Smooth muscle cell (in vitro differentiated cells): ENCODE measurements around the gene CRB2. TPM values are rescaled to one million over a fixed set of nuclear protein-coding genes. Genes with fewer than 3 reads are reported as not detected.

Experiments
- DNase-seq: peaks from one replicate; lab custom pipeline; 2025; ENCODE audit not compliant: unreplicated experiment; lab: John Stamatoyannopoulos, UW
- H2AFZ ChIP-seq: fragments of 200-600 bp; sonication (generic); 2 replicates; pipeline ENCODE4 v1.6.0; 2016; ENCODE audit warnings: antibody characterized with exemption, low read depth, mild to moderate bottlenecking
- H3F3A ChIP-seq: fragments of 200-600 bp; sonication (generic); 2 replicates; pipeline ENCODE4 v1.6.0; 2017; ENCODE audit warnings: antibody characterized with exemption, low read depth
- H3K27ac ChIP-seq: fragments of 200-600 bp; sonication (generic); 2 replicates; pipeline ENCODE4 v1.5.1; 2016; ENCODE audit warnings: low read depth, mild to moderate bottlenecking
- H3K27me3 ChIP-seq: fragments of 200-600 bp; sonication (generic); 2 replicates; pipeline ENCODE4 v1.6.1; 2016; ENCODE audit warnings: low read depth, mild to moderate bottlenecking
- H3K36me3 ChIP-seq: fragments of 200-600 bp; sonication (generic); 2 replicates; pipeline ENCODE4 v1.5.1; 2016; ENCODE audit warnings: low read depth
- H3K4me1 ChIP-seq: fragments of 200-600 bp; sonication (generic); 2 replicates; pipeline ENCODE4 v1.5.1; 2016; ENCODE audit warnings: low read depth
- H3K4me2 ChIP-seq: fragments of 200-600 bp; sonication (generic); 2 replicates; pipeline ENCODE4 v1.6.0; 2016; ENCODE audit warnings: mild to moderate bottlenecking
- H3K4me3 ChIP-seq: fragments of 200-600 bp; sonication (generic); 2 replicates; pipeline ENCODE4 v1.5.1; 2016; ENCODE audit warnings: mild to moderate bottlenecking
- H3K79me2 ChIP-seq: fragments of 200-600 bp; sonication (generic); 2 replicates; pipeline ENCODE4 v1.6.0; 2016; ENCODE audit warnings: low read depth, mild to moderate bottlenecking
- H3K9ac ChIP-seq: fragments of 200-600 bp; sonication (generic); 2 replicates; pipeline ENCODE4 v1.6.0; 2016; ENCODE audit warnings: low read depth
- H3K9me3 ChIP-seq: fragments of 200-600 bp; sonication (generic); replicated peaks from 2 replicates; pipeline ENCODE4 v1.5.1; 2016; ENCODE audit warnings: low read depth
- H4K20me1 ChIP-seq: fragments of 200-600 bp; sonication (generic); 2 replicates; pipeline ENCODE4 v1.6.0; 2016; ENCODE audit warnings: low read depth
- CTCF ChIP-seq: fragments of 200-600 bp; sonication (generic); IDR thresholded peaks from 2 replicates; pipeline ENCODE4 v1.5.1; 2017; ENCODE audit warnings: borderline replicate concordance, mild to moderate bottlenecking, antibody characterized with exemption; ENCODE audit not compliant: insufficient read depth, poor library complexity, severe bottlenecking
- WGBS: methylation state at CpG from one replicate; pipeline ENCODE4 v1.1.7; 2016; ENCODE audit warnings: low lambda C conversion rate; 5-methylcytosine and 5-hydroxymethylcytosine counted together
- polyA plus RNA-seq: library from polyadenylated mRNA; unstranded; fragments of >200 nt; fragmentation: Nextera tagmentation; extraction: Ambion mirVana; gene quantifications from 2 replicates; pipeline ENCODE4 v1.2.1, GENCODE V29; 2016
- total RNA-seq: library from RNA; depleted of rRNA; stranded (reverse); fragments of >200 nt; gene quantifications from 2 replicates; pipeline ENCODE4 v1.2.3, GENCODE V29; 2014

CRB2 gene
- total and polyA plus RNA-seq, 2 experiments from 2014 or later = 1.7 to 3.1 TPM

DNA sequence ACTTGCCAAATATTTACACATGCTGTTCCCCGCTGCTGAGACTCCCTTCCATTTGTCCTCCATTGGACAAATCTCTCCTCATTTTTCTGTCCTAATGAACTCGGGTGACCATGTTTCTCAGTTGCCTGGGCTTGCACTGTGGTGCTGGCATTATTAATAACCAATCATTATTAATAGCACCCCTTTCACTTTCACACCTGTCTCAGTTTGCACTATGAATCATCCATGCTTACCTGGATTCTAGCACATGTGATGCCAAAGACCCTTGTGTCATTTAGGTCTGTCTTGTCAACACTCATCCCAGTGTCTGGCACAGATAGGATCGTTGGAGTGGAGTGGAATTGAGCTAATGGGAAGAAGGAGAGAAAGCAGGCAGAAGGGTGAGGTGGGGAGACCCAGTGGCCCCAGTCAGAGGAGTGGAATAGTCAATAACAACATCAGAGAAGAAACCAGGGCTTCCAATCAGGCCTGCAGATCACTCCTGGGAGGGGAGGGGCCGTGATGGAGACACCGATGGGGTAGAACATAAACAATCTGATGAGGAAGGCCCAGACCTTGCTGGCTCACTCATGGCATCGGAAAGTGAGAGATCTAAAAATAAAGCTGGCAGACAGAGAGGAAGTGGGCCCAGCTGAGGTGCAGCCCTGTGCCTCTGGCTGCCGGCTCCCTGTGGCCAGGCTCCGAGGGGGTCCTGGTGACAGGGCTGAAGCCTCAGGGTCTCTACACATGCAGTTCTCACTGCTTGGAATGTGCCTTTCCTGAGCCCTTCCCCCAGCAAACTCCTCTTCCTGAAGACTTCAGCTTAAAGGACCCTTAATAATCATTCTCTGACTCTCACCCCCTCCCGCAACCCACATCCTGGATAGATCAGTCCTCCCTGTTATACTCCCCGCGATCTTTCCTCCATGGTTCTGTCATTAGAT lies 33.5 kb upstream of the CRB2 start:
- no peak for DNase-seq
- Histone ChIP-seq H3K79me2 (no peaks in the 10 kb centered on the region), H3F3A (no peaks in the 10 kb centered on the region), H3K27me3 (no peaks in the 10 kb centered on the region), H3K9ac (no peak overlapping the region), H3K27ac (no peak overlapping the region), H3K36me3 (no peaks in the 10 kb centered on the region), H3K9me3 (no peaks in the 10 kb centered on the region), H3K4me1 (peaks cover 5% of the 10 kb centered on the region), H4K20me1 (no peaks in the 10 kb centered on the region), H2AFZ (no peak overlapping the region), H3K4me2 (no peak overlapping the region), H3K4me3 (no peak overlapping the region)
- no peak for TF ChIP-seq CTCF
- 60% methylated on average over 11 of the region's 11 CpGs for WGBS

- Histone ChIP-seq H3K4me2 (no peak overlapping the region), H3K36me3 (no peaks in the 10 kb centered on the region), H3K9ac (no peak overlapping the region), H3K4me3 (no peak overlapping the region), H3K4me1 (peaks cover 5% of the 10 kb centered on the region), H3K9me3 (no peaks in the 10 kb centered on the region), H3F3A (no peaks in the 10 kb centered on the region), H4K20me1 (no peaks in the 10 kb centered on the region), H3K79me2 (no peaks in the 10 kb centered on the region), H3K27ac (no peak overlapping the region), H2AFZ (no peak overlapping the region), H3K27me3 (no peaks in the 10 kb centered on the region)
- DNase-seq = no peak
- no peak for TF ChIP-seq CTCF
- 80% methylated on average over 13 of the region's 13 CpGs for WGBS
Measured at GRCh38 chr9:123323196-123324013, 32.6 kb upstream of the CRB2 start.

GRCh38 chr9:123324767-123325183 lies 31.2 kb upstream of the CRB2 start:
- Histone ChIP-seq H4K20me1 (no peaks in the 10 kb centered on the region), H3K27ac (no peak overlapping the region), H3K27me3 (no peaks in the 10 kb centered on the region), H3K4me2 (no peak overlapping the region), H3K36me3 (no peaks in the 10 kb centered on the region), H3K4me3 (no peak overlapping the region), H2AFZ (no peak overlapping the region), H3K79me2 (no peaks in the 10 kb centered on the region), H3K9me3 (no peaks in the 10 kb centered on the region), H3K4me1 (peaks cover 5% of the 10 kb centered on the region), H3F3A (no peaks in the 10 kb centered on the region), H3K9ac (no peak overlapping the region)
- DNase-seq = no peak
- 86% methylated on average over 10 of the region's 10 CpGs for WGBS
- no peak for TF ChIP-seq CTCF
